UCSD-AML1 (cell line): Measurements from ENCODE around the gene PPP1R14B.

Source experiments
- DNase-seq: peaks from one replicate; lab custom pipeline; 2025; ENCODE audit not compliant: unreplicated experiment; lab: John Stamatoyannopoulos, UW

The PPP1R14B gene

GRCh38 chr11:64281957-64282770, 35.4 kb upstream of the PPP1R14B start:
- DNase-seq = no peak

GRCh38 chr11:64278576-64279190, 31.9 kb upstream of the PPP1R14B start:
- no peak for DNase-seq

- no peak for DNase-seq
Observed at GRCh38 chr11:64276653-64277431, 30.1 kb upstream of the PPP1R14B start.

- DNase-seq = no peak
Observed at GRCh38 chr11:64275841-64276240, 29.1 kb upstream of the PPP1R14B start.

- no peak for DNase-seq
Observed at GRCh38 chr11:64275031-64275800, 28.5 kb upstream of the PPP1R14B start.

- peak; percentile 99 for DNase-seq
Observed at GRCh38 chr11:64269540-64270220, 22.9 kb upstream of the PPP1R14B start.

GRCh38 chr11:64268893-64269539, 22.3 kb upstream of the PPP1R14B start:
- DNase-seq = peak; percentile 79

- DNase-seq = peak; percentile 72
Observed at GRCh38 chr11:64268025-64268892, 21.5 kb upstream of the PPP1R14B start.

- no peak for DNase-seq
Observed at GRCh38 chr11:64267207-64267945, 20.6 kb upstream of the PPP1R14B start.

GRCh38 chr11:64266339-64266738, 19.6 kb upstream of the PPP1R14B start:
- no peak for DNase-seq

- no peak for DNase-seq
Observed at GRCh38 chr11:64265176-64266160, 18.7 kb upstream of the PPP1R14B start.

GRCh38 chr11:64264371-64264852, 17.7 kb upstream of the PPP1R14B start:
- DNase-seq = no peak

GRCh38 chr11:64263947-64264317, 17.2 kb upstream of the PPP1R14B start:
- no peak for DNase-seq

- DNase-seq = no peak
Observed at GRCh38 chr11:64263021-64263946, 16.5 kb upstream of the PPP1R14B start.

GRCh38 chr11:64262271-64263002, 15.7 kb upstream of the PPP1R14B start:
- no peak for DNase-seq
